Astrocyte (in vitro differentiated cells and primary cell): ENCODE measurements around the gene MYH9. TPM values are rescaled to one million over a fixed set of nuclear protein-coding genes. Genes with fewer than 3 reads are reported as not detected.
A peak's percentile ranks its signal among the peaks of the same experiment; 100 is the strongest.

Experiments used
- DNase-seq: peaks from one replicate; pipeline ENCODE4 v3.0.0-alpha.2; 2010; ENCODE audit warnings: low read depth
- FAIRE-seq: peaks from 2 replicates; lab custom pipeline; 2011; peaks lifted over from hg19 to GRCh38; lab: Jason Lieb, UNC
- H2AFZ ChIP-seq: 2 replicates; pipeline ENCODE4 v1.6.0; 2012; ENCODE audit warnings: low read depth, low read length, inconsistent platforms
- H3K27ac ChIP-seq: 2 replicates; pipeline ENCODE4 v1.5.1; 2011; ENCODE audit warnings: low read depth, low read length, inconsistent platforms
- H3K27me3 ChIP-seq: 2 replicates; pipeline ENCODE4 v1.6.0; 2011; ENCODE audit warnings: low read length, inconsistent platforms; ENCODE audit not compliant: insufficient read depth
- H3K36me3 ChIP-seq: 2 replicates; pipeline ENCODE4 v1.5.1; 2011; ENCODE audit warnings: low read length, inconsistent platforms; ENCODE audit not compliant: insufficient read depth
- H3K4me1 ChIP-seq: 2 replicates; pipeline ENCODE4 v1.5.1; 2011; ENCODE audit warnings: low read length, inconsistent platforms; ENCODE audit not compliant: insufficient read depth
- H3K4me2 ChIP-seq: 2 replicates; pipeline ENCODE4 v1.6.0; 2012; ENCODE audit warnings: low read length, inconsistent platforms
- H3K4me3 ChIP-seq: 2 replicates; pipeline ENCODE4 v1.5.1; 2011; ENCODE audit warnings: low read depth, mild to moderate bottlenecking, low read length, inconsistent platforms; ENCODE audit not compliant: insufficient read depth
- H3K79me2 ChIP-seq: 2 replicates; pipeline ENCODE4 v1.6.0; 2012; ENCODE audit warnings: mild to moderate bottlenecking, low read length, inconsistent platforms; ENCODE audit not compliant: insufficient read depth
- H3K9ac ChIP-seq: 2 replicates; pipeline ENCODE4 v1.6.0; 2012; ENCODE audit warnings: mild to moderate bottlenecking, low read length, inconsistent platforms
- H3K9me3 ChIP-seq: 2 replicates; pipeline ENCODE4 v1.5.1; 2012; ENCODE audit warnings: low read depth, mild to moderate bottlenecking, low read length, inconsistent platforms; ENCODE audit not compliant: insufficient read depth
- H4K20me1 ChIP-seq: 2 replicates; pipeline ENCODE4 v1.6.0; 2012; ENCODE audit warnings: low read length, inconsistent platforms; ENCODE audit not compliant: insufficient read depth
- H3K27ac Mint-ChIP-seq: one replicate; pipeline ENCODE4 v1.8.0; 2021; ENCODE audit warnings: mild to moderate bottlenecking, mixed read lengths; ENCODE audit not compliant: unreplicated experiment
- H3K27me3 Mint-ChIP-seq: one replicate; pipeline ENCODE4 v1.8.0; 2021; ENCODE audit warnings: low read depth, mixed read lengths; ENCODE audit not compliant: unreplicated experiment
- H3K36me3 Mint-ChIP-seq: one replicate; pipeline ENCODE4 v1.8.0; 2021; ENCODE audit warnings: low read depth, mixed read lengths; ENCODE audit not compliant: unreplicated experiment
- H3K4me1 Mint-ChIP-seq: one replicate; pipeline ENCODE4 v1.8.0; 2021; ENCODE audit warnings: low read depth, mixed read lengths; ENCODE audit not compliant: unreplicated experiment
- H3K4me3 Mint-ChIP-seq: one replicate; pipeline ENCODE4 v1.8.0; 2021; ENCODE audit warnings: mild to moderate bottlenecking, moderate library complexity, mixed read lengths; ENCODE audit not compliant: unreplicated experiment
- H3K9me3 Mint-ChIP-seq: one replicate; pipeline ENCODE4 v1.8.0; 2021; ENCODE audit warnings: mild to moderate bottlenecking, mixed read lengths; ENCODE audit not compliant: unreplicated experiment
- EZH2 ChIP-seq: IDR thresholded peaks from 2 replicates; pipeline ENCODE4 v1.6.1; 2012; ENCODE audit warnings: mild to moderate bottlenecking, low read length, inconsistent platforms; ENCODE audit not compliant: insufficient read depth
- total RNA-seq: library from RNA; stranded (reverse); gene quantifications from 2 replicates; pipeline ENCODE4 v1.2.1, GENCODE V29; 2021
- TF ChIP-seq, protein P1 (sequence below): IDR thresholded peaks from 2 replicates; pipeline ENCODE4 v1.5.1; 2011; ENCODE audit warnings: low read depth, mild to moderate bottlenecking, inconsistent platforms, low read length, moderate library complexity; ENCODE audit not compliant: insufficient read depth

Gene MYH9
- total RNA-seq, 1 donor from 2014 or later = 2,278 TPM

DNA sequence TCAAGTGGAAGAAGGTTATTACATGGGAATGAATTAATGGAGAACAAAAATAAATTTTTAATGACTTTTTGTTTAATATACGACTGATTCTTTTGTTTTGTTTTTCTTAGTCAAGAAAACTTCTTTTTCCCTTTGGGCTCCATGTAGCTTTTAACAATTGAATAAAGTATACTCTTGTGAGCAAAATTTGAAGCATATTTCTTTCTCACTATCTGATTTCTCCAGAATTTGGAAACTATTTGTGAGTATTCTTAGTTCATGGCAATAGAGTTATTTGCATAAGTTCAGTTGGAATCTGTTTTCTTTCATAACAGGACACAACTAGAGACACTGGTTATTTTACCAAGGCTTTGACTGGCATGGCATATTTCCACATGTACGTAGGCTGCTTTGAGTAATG is 138.6 kb downstream of the MYH9 start:
- Histone ChIP-seq H4K20me1 (peaks cover 4% of the 10 kb centered on the region), H3K4me2 (no peak overlapping the region), H3K4me1 (no peaks in the 10 kb centered on the region), H3K4me3 (no peak overlapping the region), H2AFZ (no peak overlapping the region), H3K27ac (no peak overlapping the region), H3K79me2 (no peaks in the 10 kb centered on the region), H3K9ac (no peak overlapping the region), H3K9me3 (no peaks in the 10 kb centered on the region), H3K36me3 (no peaks in the 10 kb centered on the region), H3K27me3 (no peaks in the 10 kb centered on the region)
- no peak for TF ChIP-seq EZH2
- TF ChIP-seq, protein P1, sequence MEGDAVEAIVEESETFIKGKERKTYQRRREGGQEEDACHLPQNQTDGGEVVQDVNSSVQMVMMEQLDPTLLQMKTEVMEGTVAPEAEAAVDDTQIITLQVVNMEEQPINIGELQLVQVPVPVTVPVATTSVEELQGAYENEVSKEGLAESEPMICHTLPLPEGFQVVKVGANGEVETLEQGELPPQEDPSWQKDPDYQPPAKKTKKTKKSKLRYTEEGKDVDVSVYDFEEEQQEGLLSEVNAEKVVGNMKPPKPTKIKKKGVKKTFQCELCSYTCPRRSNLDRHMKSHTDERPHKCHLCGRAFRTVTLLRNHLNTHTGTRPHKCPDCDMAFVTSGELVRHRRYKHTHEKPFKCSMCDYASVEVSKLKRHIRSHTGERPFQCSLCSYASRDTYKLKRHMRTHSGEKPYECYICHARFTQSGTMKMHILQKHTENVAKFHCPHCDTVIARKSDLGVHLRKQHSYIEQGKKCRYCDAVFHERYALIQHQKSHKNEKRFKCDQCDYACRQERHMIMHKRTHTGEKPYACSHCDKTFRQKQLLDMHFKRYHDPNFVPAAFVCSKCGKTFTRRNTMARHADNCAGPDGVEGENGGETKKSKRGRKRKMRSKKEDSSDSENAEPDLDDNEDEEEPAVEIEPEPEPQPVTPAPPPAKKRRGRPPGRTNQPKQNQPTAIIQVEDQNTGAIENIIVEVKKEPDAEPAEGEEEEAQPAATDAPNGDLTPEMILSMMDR = no peak
- no peak overlapping the region for H3K4me3 Mint-ChIP-seq
- H3K27me3 Mint-ChIP-seq = peaks cover 2% of the 10 kb centered on the region
- H3K4me1 Mint-ChIP-seq = peaks cover 10% of the 10 kb centered on the region
- H3K36me3 Mint-ChIP-seq = peaks cover 16% of the 10 kb centered on the region
- no peak for FAIRE-seq
- peaks cover 11% of the 10 kb centered on the region for H3K9me3 Mint-ChIP-seq
- DNase-seq = no peak
- H3K27ac Mint-ChIP-seq = no peak overlapping the region

DNA sequence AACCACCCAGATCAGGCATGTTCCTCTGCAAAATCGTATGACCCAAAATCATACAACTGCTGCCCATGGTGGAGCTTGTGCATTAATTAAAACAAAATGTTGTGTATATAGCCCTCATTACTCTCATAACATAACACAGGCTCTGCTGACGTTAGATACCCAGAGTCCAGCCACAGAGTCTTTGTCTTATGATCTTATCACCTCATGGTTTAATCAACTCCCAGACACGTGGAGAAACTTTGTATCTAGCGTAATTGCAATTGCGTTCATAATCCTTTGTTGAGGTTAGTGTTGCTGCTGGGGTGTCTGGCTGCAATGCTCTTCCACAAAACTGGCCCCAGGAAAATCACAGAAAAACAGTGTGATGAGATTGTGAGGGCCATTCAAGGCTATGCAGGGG is 139.8 kb downstream of the MYH9 start:
- Histone ChIP-seq H3K9ac (no peak overlapping the region), H3K4me1 (no peaks in the 10 kb centered on the region), H3K79me2 (no peaks in the 10 kb centered on the region), H3K36me3 (no peaks in the 10 kb centered on the region), H3K4me2 (no peak overlapping the region), H3K4me3 (no peak overlapping the region), H4K20me1 (peaks cover 2% of the 10 kb centered on the region), H3K27ac (no peak overlapping the region), H3K27me3 (no peaks in the 10 kb centered on the region), H3K9me3 (no peaks in the 10 kb centered on the region), H2AFZ (no peak overlapping the region)
- Mint-ChIP-seq H3K4me3 (peak overlapping the region; percentile 8), H3K4me1 (peaks cover 4% of the 10 kb centered on the region), H3K9me3 (peaks cover 11% of the 10 kb centered on the region), H3K27me3 (no peaks in the 10 kb centered on the region), H3K36me3 (peaks cover 11% of the 10 kb centered on the region), H3K27ac (no peak overlapping the region)
- DNase-seq (no peak), FAIRE-seq (no peak)
- no peak for TF ChIP-seq EZH2
- TF ChIP-seq, protein P1 = no peak

DNA sequence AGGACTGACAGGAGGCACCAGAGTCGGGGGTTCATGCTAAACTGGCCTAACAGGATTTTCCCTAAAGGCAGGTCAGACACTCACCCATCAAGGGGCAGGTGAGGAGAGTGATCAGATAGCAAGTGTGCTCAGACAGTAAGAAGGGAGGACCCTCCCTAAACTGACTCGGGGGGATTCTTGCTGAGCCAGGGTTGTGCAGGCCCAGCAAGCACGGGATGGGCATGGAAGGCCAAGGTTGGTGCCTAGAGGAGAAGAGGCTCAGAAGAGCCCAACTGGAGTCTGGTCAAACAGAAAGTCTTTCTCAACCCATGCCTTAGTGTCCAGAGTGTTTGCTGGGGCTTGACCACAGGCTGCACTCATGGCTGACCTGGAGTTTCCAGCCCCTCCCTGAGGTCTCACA is 141.0 kb downstream of the MYH9 start:
- peaks cover 9% of the 10 kb centered on the region for H3K36me3 Mint-ChIP-seq
- H3K27ac ChIP-seq = no peak overlapping the region
- no peaks in the 10 kb centered on the region for H3K9me3 ChIP-seq
- H3K4me3 Mint-ChIP-seq = no peak overlapping the region
- DNase-seq (no peak), FAIRE-seq (no peak)
- TF ChIP-seq, protein P1 = no peak
- no peak for TF ChIP-seq EZH2
- no peak overlapping the region for H3K9ac ChIP-seq
- H3K9me3 Mint-ChIP-seq = peaks cover 11% of the 10 kb centered on the region
- H3K4me3 ChIP-seq = no peak overlapping the region
- H3K27ac Mint-ChIP-seq = no peak overlapping the region
- no peak overlapping the region for H3K4me2 ChIP-seq
- H3K4me1 Mint-ChIP-seq = no peaks in the 10 kb centered on the region
- no peaks in the 10 kb centered on the region for H4K20me1 ChIP-seq
- no peak overlapping the region for H2AFZ ChIP-seq
- H3K4me1 ChIP-seq = no peaks in the 10 kb centered on the region
- H3K79me2 ChIP-seq = no peaks in the 10 kb centered on the region
- H3K36me3 ChIP-seq = no peaks in the 10 kb centered on the region
- H3K27me3 ChIP-seq = no peaks in the 10 kb centered on the region
- no peaks in the 10 kb centered on the region for H3K27me3 Mint-ChIP-seq
